ENCODE data around the gene PRKD1. TPM values are rescaled to one million over a fixed set of nuclear protein-coding genes. Genes with fewer than 3 reads are reported as not detected.

PRKD1 gene
- total and polyA plus RNA-seq, 2 donors (not counting 1 experiment from before 2014, with no cell fraction given), result 20.1 to 26.2 TPM

GRCh38 chr14:29682789-29683188, 244.9 kb downstream of the PRKD1 start:
- Histone ChIP-seq H3K9ac (ENCODE audit: insufficient read depth, low read length) (no peak overlapping the region), H3K27me3 (ENCODE audit: control insufficient read depth, insufficient read depth, low read length) (no peaks in the 10 kb centered on the region), H3K4me3 (replicated peaks in 1 of 4; ENCODE audit: control extremely low read depth in 1 of 4, insufficient read depth in 1 of 4, low read depth in 3 of 4, low read length in 4 of 4) (no peak overlapping the region), H3K36me3 (ENCODE audit: control insufficient read depth, insufficient read depth, low read length) (no peaks in the 10 kb centered on the region), H3K9me3 (ENCODE audit: control insufficient read depth, insufficient read depth, low read depth, low read length) (no peaks in the 10 kb centered on the region), H3K4me2 (ENCODE audit: extremely low read depth, insufficient read depth, low read length) (no peak overlapping the region), H2AFZ (ENCODE audit: low read length) (no peak overlapping the region), H3K79me2 (ENCODE audit: control insufficient read depth, insufficient read depth, low read length) (no peaks in the 10 kb centered on the region), H3K4me1 (ENCODE audit: control insufficient read depth, extremely low read depth, insufficient read depth, low read length) (no peaks in the 10 kb centered on the region), H4K20me1 (ENCODE audit: control insufficient read depth, extremely low read depth, insufficient read depth, low read length) (no peaks in the 10 kb centered on the region), H3K27ac (ENCODE audit: insufficient read depth, low read length) (no peak overlapping the region)
- no peak for TF ChIP-seq EZH2 (IDR thresholded peaks at IDR 0.05; ENCODE audit: low read length, missing control alignments)
- no peak for TF ChIP-seq CTCF (conservative IDR thresholded peaks at IDR 0.05 in 1 of 2, IDR thresholded peaks at IDR 0.05 in 1 of 2; ENCODE audit: low read depth in 1 of 2, low read length in 2 of 2)
- no peak for DNase-seq (ENCODE audit: low read depth in 2 of 2)

GRCh38 chr14:29681316-29681715, 246.3 kb downstream of the PRKD1 start:
- Histone ChIP-seq H3K27me3 (ENCODE audit: control insufficient read depth, insufficient read depth, low read length) (no peaks in the 10 kb centered on the region), H3K36me3 (ENCODE audit: control insufficient read depth, insufficient read depth, low read length) (no peaks in the 10 kb centered on the region), H3K4me1 (ENCODE audit: control insufficient read depth, extremely low read depth, insufficient read depth, low read length) (no peaks in the 10 kb centered on the region), H3K4me2 (ENCODE audit: extremely low read depth, insufficient read depth, low read length) (no peak overlapping the region), H3K9me3 (ENCODE audit: control insufficient read depth, insufficient read depth, low read depth, low read length) (no peaks in the 10 kb centered on the region), H3K4me3 (replicated peaks in 1 of 4; ENCODE audit: control extremely low read depth in 1 of 4, insufficient read depth in 1 of 4, low read depth in 3 of 4, low read length in 4 of 4) (no peak overlapping the region), H4K20me1 (ENCODE audit: control insufficient read depth, extremely low read depth, insufficient read depth, low read length) (no peaks in the 10 kb centered on the region), H3K9ac (ENCODE audit: insufficient read depth, low read length) (no peak overlapping the region), H3K27ac (ENCODE audit: insufficient read depth, low read length) (no peak overlapping the region), H2AFZ (ENCODE audit: low read length) (no peak overlapping the region), H3K79me2 (ENCODE audit: control insufficient read depth, insufficient read depth, low read length) (no peaks in the 10 kb centered on the region)
- no peak for DNase-seq (ENCODE audit: low read depth in 2 of 2)
- TF ChIP-seq CTCF (conservative IDR thresholded peaks at IDR 0.05 in 1 of 2, IDR thresholded peaks at IDR 0.05 in 1 of 2; ENCODE audit: low read depth in 1 of 2, low read length in 2 of 2), result no peak
- TF ChIP-seq EZH2 (IDR thresholded peaks at IDR 0.05; ENCODE audit: low read length, missing control alignments), result no peak

GRCh38 chr14:29674566-29675285, 252.9 kb downstream of the PRKD1 start:
- H3K27ac ChIP-seq (ENCODE audit: insufficient read depth, low read length), result no peak overlapping the region
- H3K79me2 ChIP-seq (ENCODE audit: control insufficient read depth, insufficient read depth, low read length), result no peaks in the 10 kb centered on the region
- H3K9ac ChIP-seq (ENCODE audit: insufficient read depth, low read length), result no peak overlapping the region
- TF ChIP-seq CTCF (conservative IDR thresholded peaks at IDR 0.05 in 1 of 2, IDR thresholded peaks at IDR 0.05 in 1 of 2; ENCODE audit: low read depth in 1 of 2, low read length in 2 of 2) (no peak), EZH2 (IDR thresholded peaks at IDR 0.05; ENCODE audit: low read length, missing control alignments) (no peak)
- H4K20me1 ChIP-seq (ENCODE audit: control insufficient read depth, extremely low read depth, insufficient read depth, low read length), result no peaks in the 10 kb centered on the region
- no peaks in the 10 kb centered on the region for H3K9me3 ChIP-seq (ENCODE audit: control insufficient read depth, insufficient read depth, low read depth, low read length)
- H3K36me3 ChIP-seq (ENCODE audit: control insufficient read depth, insufficient read depth, low read length), result no peaks in the 10 kb centered on the region
- no peaks in the 10 kb centered on the region for H3K27me3 ChIP-seq (ENCODE audit: control insufficient read depth, insufficient read depth, low read length)
- H3K4me2 ChIP-seq (ENCODE audit: extremely low read depth, insufficient read depth, low read length), result no peak overlapping the region
- H3K4me1 ChIP-seq (ENCODE audit: control insufficient read depth, extremely low read depth, insufficient read depth, low read length), result no peaks in the 10 kb centered on the region
- no peak overlapping the region for H2AFZ ChIP-seq (ENCODE audit: low read length)
- DNase-seq (ENCODE audit: low read depth in 2 of 2), result no peak
- no peak overlapping the region for H3K4me3 ChIP-seq (replicated peaks in 1 of 4; ENCODE audit: control extremely low read depth in 1 of 4, insufficient read depth in 1 of 4, low read depth in 3 of 4, low read length in 4 of 4)
